Mammary epithelial cell (primary cell): Measurements from ENCODE around the gene TMEM72.

ENCODE experiments used
- CTCF ChIP-seq, 2 donors: IDR thresholded peaks in 1 of 2; conservative IDR thresholded peaks in 1 of 2; 2 replicates each; pipeline ENCODE4 v1.5.1; 2011 to 2012; ENCODE audit warnings: inconsistent platforms in 2 of 2, low read length in 2 of 2, mild to moderate bottlenecking in 2 of 2, control low read depth in 1 of 2, low read depth in 1 of 2; ENCODE audit not compliant: insufficient read depth in 1 of 2; ENCODE audit errors: extremely low read depth in 1 of 2
- EZH2 ChIP-seq: IDR thresholded peaks from 2 replicates; pipeline ENCODE4 v1.6.1; 2012; ENCODE audit warnings: low read length, inconsistent platforms, borderline replicate concordance

- TF ChIP-seq CTCF (conservative IDR thresholded peaks at IDR 0.05 in 1 of 2, IDR thresholded peaks at IDR 0.05 in 1 of 2; ENCODE audit: extremely low read depth in 1 of 2, insufficient read depth in 1 of 2, low read depth in 1 of 2, low read length in 2 of 2) (no peak), EZH2 (no peak)
Observed at GRCh38 chr10:44958898-44959246, 47.7 kb downstream of the TMEM72 start.
